ENCODE results near the gene INVS. TPM values are rescaled to one million over a fixed set of nuclear protein-coding genes. Genes with fewer than 3 reads are reported as not detected.
"Not testable (repeated sequence)": the region's sequence is repeated elsewhere in the genome, so short reads cannot be mapped to it uniquely, and the experiment has no call there.

INVS gene
- total RNA-seq, 4 donors from 2014 or later = 19.2 to 24.1 (median 23.4) TPM

GRCh38 chr9:100126423-100126822, 27.4 kb downstream of the INVS start:
- 100% methylated on average over 2 of the region's 2 CpGs for WGBS
- no peak overlapping the region for H3K4me3 ChIP-seq
- no peak overlapping the region for H3K27ac ChIP-seq (replicated peaks in 1 of 4)
- TF ChIP-seq POLR2A (IDR thresholded peaks at IDR 0.05; ENCODE audit: low read depth) (no peak), EP300 (IDR thresholded peaks at IDR 0.05) (no peak), CTCF (IDR thresholded peaks at IDR 0.05) (no peak), POLR2AphosphoS5 (IDR thresholded peaks at IDR 0.05) (no peak)
- H3K27me3 ChIP-seq = no peaks in the 10 kb centered on the region
- intact Hi-C loops (cut with DNase I) = no loop called here
- DNase-seq (ENCODE audit: extremely low spot score) = no peak
- H3K36me3 ChIP-seq = peaks cover 0 to 10% (median 4%) of the 10 kb centered on the region in 4 donors
- no peaks in the 10 kb centered on the region for H3K4me1 ChIP-seq
- no peaks in the 10 kb centered on the region for H3K9me3 ChIP-seq

DNA sequence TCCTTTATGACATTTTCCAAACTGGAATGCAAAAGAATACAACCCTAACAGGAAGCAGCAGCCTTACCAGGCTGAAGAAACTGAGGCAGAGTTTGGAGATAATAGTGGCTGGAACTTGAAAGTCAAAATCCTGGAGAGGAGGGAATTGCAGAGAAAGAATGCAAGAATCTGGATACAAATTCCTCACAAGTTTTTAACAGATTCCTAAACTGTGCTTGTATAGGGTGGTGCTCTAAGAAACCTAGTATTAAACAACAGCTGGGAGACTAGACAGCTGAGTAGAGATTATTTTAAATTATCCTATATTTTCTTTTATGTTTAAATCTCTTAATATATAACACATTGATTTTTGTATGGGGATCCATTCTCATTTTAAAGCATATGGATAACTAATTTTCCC, 30.7 kb downstream of the INVS start:
- Histone ChIP-seq H3K4me1 (no peaks in the 10 kb centered on the region), H3K4me3 (no peak overlapping the region), H3K27ac (replicated peaks in 1 of 4) (no peak overlapping the region), H3K27me3 (no peaks in the 10 kb centered on the region), H3K9me3 (no peaks in the 10 kb centered on the region), H3K36me3 (peaks cover 0 to 22% (median 11%) of the 10 kb centered on the region in 4 donors)
- TF ChIP-seq POLR2A (IDR thresholded peaks at IDR 0.05; ENCODE audit: low read depth) (no peak), POLR2AphosphoS5 (IDR thresholded peaks at IDR 0.05) (no peak), EP300 (IDR thresholded peaks at IDR 0.05) (no peak), CTCF (IDR thresholded peaks at IDR 0.05) (no peak)
- DNase-seq (ENCODE audit: extremely low spot score) = no peak
- intact Hi-C loops (cut with DNase I) = no loop called here

DNA sequence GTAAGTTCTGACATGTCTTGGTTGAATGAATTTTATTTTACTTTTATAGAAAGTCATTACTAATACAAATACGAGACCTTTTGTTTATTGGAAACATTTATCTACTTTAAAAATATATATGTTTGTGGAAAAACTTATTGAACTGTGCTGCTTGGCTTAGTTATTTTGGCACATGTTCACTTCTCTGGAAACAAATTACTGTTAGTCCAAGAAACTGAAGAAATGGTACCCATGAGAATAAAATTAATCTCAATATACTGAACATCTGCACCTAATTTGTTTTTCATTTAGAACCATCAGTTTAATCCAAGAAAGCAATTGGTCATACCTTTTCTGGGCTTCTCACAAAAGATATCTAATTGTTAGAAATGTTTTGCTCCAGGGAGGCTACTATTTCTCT, 32.2 kb downstream of the INVS start:
- no peak overlapping the region for H3K27ac ChIP-seq (replicated peaks in 1 of 4)
- H3K9me3 ChIP-seq = no peaks in the 10 kb centered on the region
- intact Hi-C loops (cut with DNase I) = no loop called here
- H3K27me3 ChIP-seq = no peaks in the 10 kb centered on the region
- DNase-seq (ENCODE audit: extremely low spot score) = no peak
- H3K4me3 ChIP-seq = no peak overlapping the region
- WGBS = 71% methylated on average over 1 of the region's 1 CpG
- no peaks in the 10 kb centered on the region for H3K4me1 ChIP-seq
- TF ChIP-seq POLR2AphosphoS5 (IDR thresholded peaks at IDR 0.05) (no peak), EP300 (IDR thresholded peaks at IDR 0.05) (no peak)
- H3K36me3 ChIP-seq = peaks cover 0 to 22% (median 10%) of the 10 kb centered on the region in 4 donors

DNA sequence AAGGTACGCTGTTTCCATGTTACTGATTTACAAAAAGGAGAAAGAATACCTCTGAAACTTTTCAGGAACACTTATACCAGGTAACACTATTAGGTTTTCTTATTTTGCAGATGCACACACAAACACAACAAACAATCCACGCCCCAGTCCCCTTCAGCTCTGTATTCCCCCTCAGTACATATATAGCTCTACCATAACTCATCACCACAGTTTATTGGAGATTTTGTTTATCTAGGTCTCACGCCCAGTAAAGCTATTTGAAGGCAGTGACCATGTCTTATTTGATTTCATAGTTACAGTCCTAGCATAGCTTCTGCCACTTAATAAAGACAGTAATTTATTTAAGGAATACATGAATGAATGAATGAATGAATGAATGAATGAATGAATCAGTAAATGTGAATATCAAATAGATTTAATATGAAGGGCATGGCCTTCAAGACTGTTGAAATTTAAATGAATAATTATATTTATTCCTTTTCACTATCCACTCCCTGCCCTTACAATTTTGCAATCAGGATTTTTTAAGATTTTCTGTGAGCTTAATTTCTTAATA, 32.9 kb downstream of the INVS start:
- Histone ChIP-seq H3K27me3 (no peaks in the 10 kb centered on the region), H3K4me3 (no peak overlapping the region), H3K27ac (replicated peaks in 1 of 4) (no peak overlapping the region), H3K4me1 (no peaks in the 10 kb centered on the region), H3K9me3 (no peaks in the 10 kb centered on the region), H3K36me3 (peaks cover 0 to 15% (median 6%) of the 10 kb centered on the region in 4 donors)
- WGBS = 100% methylated on average over 3 of the region's 3 CpGs
- no peak for DNase-seq (ENCODE audit: extremely low spot score)
- no peak for TF ChIP-seq POLR2A (IDR thresholded peaks at IDR 0.05; ENCODE audit: low read depth)
- intact Hi-C loops (cut with DNase I) = no loop called here

DNA sequence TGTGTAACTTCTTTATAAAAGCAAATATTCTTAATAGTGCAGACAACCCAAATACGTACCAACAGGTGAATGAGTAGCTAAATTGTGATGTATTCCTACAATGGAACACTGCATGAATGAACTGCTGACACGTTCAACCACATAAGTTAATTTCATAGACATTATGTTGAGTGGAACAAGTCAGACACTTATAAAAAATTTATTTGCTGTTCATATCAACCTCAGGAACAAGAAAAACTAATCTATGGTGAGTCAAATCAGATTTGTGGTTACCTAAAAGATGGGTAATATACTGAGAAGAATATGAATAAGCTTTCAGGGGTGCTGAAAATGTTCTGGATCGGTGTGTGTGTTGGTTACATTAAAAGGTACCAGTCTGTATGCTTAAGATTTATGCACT, 35.7 kb downstream of the INVS start:
- TF ChIP-seq POLR2A (IDR thresholded peaks at IDR 0.05; ENCODE audit: low read depth) (no peak), EP300 (IDR thresholded peaks at IDR 0.05) (no peak), POLR2AphosphoS5 (IDR thresholded peaks at IDR 0.05) (no peak), CTCF (IDR thresholded peaks at IDR 0.05) (no peak)
- H3K9me3 ChIP-seq = no peaks in the 10 kb centered on the region
- no peaks in the 10 kb centered on the region for H3K4me1 ChIP-seq
- no peak overlapping the region for H3K4me3 ChIP-seq
- intact Hi-C loops (cut with DNase I) = no loop called here
- no peak overlapping the region for H3K27ac ChIP-seq (replicated peaks in 1 of 4)
- H3K36me3 ChIP-seq = peaks cover 0 to 14% (median 6%) of the 10 kb centered on the region in 4 donors
- no peak for DNase-seq (ENCODE audit: extremely low spot score)
- H3K27me3 ChIP-seq = no peaks in the 10 kb centered on the region
- 96% methylated on average over 3 of the region's 3 CpGs for WGBS

DNA sequence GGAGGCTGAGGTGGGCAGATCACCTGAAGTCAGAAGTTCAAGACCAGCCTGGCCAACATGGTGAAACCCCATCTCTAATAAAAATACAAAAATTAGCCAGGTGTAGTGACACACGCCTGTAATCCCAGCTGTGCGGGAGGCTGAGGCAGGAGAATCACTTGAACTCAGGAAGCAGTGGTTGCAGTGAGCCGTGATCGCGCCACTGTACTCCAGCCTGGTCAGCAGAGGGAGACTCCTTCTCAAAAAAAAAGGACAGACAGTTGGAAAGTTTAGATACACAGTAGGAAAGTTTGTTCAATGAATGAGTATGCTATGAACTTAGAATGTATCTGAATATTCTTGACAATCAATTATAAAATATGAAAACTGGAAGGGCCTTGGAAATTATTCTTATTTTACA, 37.8 kb downstream of the INVS start:
- H3K36me3 ChIP-seq = peaks cover 0 to 14% (median 6%) of the 10 kb centered on the region in 4 donors
- DNase-seq (ENCODE audit: extremely low spot score); H3K27ac ChIP-seq (replicated peaks in 1 of 4); intact Hi-C loops (cut with DNase I); H3K4me3 ChIP-seq; H3K27me3 ChIP-seq; H3K9me3 ChIP-seq; H3K4me1 ChIP-seq: not testable (repeated sequence)
- 96% methylated on average over 5 of the region's 5 CpGs for WGBS

GRCh38 chr9:100140303-100140702, 41.3 kb downstream of the INVS start:
- DNase-seq (ENCODE audit: extremely low spot score); intact Hi-C loops (cut with DNase I); H3K9me3 ChIP-seq; H3K36me3 ChIP-seq; H3K4me3 ChIP-seq; H3K27me3 ChIP-seq; H3K27ac ChIP-seq (replicated peaks in 1 of 4); H3K4me1 ChIP-seq: not testable (repeated sequence)
- 95% methylated on average over 6 of the region's 6 CpGs for WGBS

GRCh38 chr9:100141862-100142261, 42.8 kb downstream of the INVS start:
- intact Hi-C loops (cut with DNase I); H3K27me3 ChIP-seq; H3K36me3 ChIP-seq; H3K9me3 ChIP-seq; H3K27ac ChIP-seq (replicated peaks in 1 of 4); H3K4me1 ChIP-seq; H3K4me3 ChIP-seq; DNase-seq (ENCODE audit: extremely low spot score): not testable (repeated sequence)
- WGBS = 89% methylated on average over 9 of the region's 9 CpGs

DNA sequence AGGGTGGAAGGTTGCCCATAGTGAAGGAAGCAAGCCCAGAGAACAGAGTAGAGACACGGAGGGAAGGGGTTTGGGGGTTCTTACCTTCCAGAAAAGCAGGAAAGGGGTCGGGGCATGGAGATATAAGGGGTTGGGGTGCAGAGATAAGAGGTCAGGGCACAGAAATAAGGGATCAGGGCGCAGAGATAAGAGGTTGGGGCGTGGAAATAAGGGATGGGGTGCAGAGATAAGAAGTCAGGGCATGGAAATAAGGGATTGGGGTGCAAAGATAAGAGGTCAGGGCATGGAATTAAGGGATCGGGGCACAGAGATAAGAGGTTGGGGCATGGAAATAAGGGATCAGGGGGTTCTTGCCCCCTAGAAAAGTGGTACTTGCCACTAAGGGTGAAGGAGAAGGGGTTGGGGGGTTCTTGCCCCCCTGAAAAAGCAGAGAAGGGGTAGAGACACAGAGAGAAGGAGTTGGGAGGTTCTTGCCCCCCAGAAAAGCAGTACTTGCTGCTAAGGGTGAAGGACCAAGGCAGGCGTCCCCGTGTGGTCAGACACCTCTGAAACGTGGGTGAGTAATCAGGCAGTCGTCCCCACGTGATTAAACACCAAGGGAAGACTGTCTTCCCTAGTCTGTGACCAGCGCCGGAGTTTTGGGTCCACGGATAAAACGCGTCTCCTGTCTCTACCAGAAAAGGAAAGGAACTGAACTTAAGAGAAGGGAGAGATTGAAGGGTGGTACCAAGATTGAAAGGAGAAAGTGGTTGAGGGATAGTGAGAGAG, 46.3 kb downstream of the INVS start:
- H3K27ac ChIP-seq (replicated peaks in 1 of 4); H3K36me3 ChIP-seq; H3K4me1 ChIP-seq; H3K9me3 ChIP-seq; intact Hi-C loops (cut with DNase I); DNase-seq (ENCODE audit: extremely low spot score); H3K27me3 ChIP-seq; H3K4me3 ChIP-seq: not testable (repeated sequence)
- 94% methylated on average over 15 of the region's 15 CpGs for WGBS
